Heart left ventricle (tissue), 13 donors: ENCODE measurements around the gene SLC4A7.

Source experiments
- POLR2A ChIP-seq, 2 donors: fragments of 450-650 bp; IDR thresholded peaks; one replicate each; pipeline ENCODE4 v1.6.1; 2017; ENCODE audit warnings: antibody characterized with exemption in 2 of 2, mild to moderate bottlenecking in 2 of 2, moderate library complexity in 2 of 2
- TF ChIP-seq, protein P1 (sequence below), 12 donors: fragments of 200-600 bp; sonication (generic) in 4 of 12; IDR thresholded peaks; one replicate each; pipeline versions ENCODE4 v1.5.0 to v1.8.0; 2018 to 2022; ENCODE audit warnings: antibody characterized with exemption in 12 of 12, mild to moderate bottlenecking in 5 of 12
- donor health status: ischemic (EF 13 %, LVEDD 7.1; RV severe dilation, severe dysfunction).
- donor health status: DM: no; HTN: yes; CAD: no.
- donor health status: DM: no; HTN: no; CAD: no.
- donor health status: ischemic (EF 25% LVEDD 6.9; RV normal size, moderate dysfunction).
- donor health status: ischemic (EF 25% LVEDD 5.7; RV mildly dilated, moderate dysfunction).
- donor health status: ischemic (EF 35%, LVEDD 5.7; RV mildly dilated, moderate dysfunction).
- donor health status: nonischemic (EF 11% LVEDD 7.7; RV severe dilation, severe dysfunction).
- donor health status: DM: yes; HTN: yes; CAD: no.
- donor health status: PGD.
- donor health status: ischemic (EF 29% LVEDD 5.4; RV normal size, mild dysfunction).
- donor health status: nonischemic (EF 23%, LVEDD 6.1; RV moderate dilation, normal function).

DNA sequence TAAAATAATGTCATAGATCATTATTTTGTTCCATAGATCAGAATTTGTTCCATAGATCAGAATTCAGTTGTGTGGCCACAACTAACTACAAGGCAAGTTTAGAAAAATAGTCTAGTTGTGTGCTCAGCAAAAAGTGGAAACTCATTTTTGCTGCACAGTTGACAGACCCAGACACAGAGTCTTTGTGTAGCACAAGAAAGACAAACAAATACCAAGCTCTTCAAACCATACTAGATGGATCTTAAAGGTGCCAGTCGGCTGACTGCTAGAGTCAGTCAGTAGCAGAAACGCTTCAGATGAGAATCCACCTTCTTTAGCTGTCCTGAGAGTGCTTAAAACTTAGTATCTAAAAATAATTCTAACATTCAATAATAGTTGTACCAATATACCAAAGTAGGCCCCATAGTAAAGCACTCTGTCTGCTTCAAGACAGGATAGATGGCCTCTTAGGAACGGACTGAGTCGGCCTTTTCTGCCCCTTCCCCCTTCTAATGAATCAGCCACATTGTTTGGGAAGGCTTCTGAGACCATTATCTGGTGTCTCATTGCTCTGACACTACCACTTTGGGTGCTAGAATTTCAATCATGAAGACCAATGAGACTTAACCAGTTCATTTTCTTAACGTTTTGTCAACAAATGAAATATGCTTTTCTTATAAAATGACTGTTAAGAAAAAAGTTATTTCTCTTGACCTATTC, 27.7 kb upstream of the SLC4A7 start:
- TF ChIP-seq, protein P1, sequence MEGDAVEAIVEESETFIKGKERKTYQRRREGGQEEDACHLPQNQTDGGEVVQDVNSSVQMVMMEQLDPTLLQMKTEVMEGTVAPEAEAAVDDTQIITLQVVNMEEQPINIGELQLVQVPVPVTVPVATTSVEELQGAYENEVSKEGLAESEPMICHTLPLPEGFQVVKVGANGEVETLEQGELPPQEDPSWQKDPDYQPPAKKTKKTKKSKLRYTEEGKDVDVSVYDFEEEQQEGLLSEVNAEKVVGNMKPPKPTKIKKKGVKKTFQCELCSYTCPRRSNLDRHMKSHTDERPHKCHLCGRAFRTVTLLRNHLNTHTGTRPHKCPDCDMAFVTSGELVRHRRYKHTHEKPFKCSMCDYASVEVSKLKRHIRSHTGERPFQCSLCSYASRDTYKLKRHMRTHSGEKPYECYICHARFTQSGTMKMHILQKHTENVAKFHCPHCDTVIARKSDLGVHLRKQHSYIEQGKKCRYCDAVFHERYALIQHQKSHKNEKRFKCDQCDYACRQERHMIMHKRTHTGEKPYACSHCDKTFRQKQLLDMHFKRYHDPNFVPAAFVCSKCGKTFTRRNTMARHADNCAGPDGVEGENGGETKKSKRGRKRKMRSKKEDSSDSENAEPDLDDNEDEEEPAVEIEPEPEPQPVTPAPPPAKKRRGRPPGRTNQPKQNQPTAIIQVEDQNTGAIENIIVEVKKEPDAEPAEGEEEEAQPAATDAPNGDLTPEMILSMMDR (IDR thresholded peaks at IDR 0.05): no peak
- TF ChIP-seq POLR2A (IDR thresholded peaks at IDR 0.05): no peak
